ENCODE measurements around the gene MAGEE1.

DNA sequence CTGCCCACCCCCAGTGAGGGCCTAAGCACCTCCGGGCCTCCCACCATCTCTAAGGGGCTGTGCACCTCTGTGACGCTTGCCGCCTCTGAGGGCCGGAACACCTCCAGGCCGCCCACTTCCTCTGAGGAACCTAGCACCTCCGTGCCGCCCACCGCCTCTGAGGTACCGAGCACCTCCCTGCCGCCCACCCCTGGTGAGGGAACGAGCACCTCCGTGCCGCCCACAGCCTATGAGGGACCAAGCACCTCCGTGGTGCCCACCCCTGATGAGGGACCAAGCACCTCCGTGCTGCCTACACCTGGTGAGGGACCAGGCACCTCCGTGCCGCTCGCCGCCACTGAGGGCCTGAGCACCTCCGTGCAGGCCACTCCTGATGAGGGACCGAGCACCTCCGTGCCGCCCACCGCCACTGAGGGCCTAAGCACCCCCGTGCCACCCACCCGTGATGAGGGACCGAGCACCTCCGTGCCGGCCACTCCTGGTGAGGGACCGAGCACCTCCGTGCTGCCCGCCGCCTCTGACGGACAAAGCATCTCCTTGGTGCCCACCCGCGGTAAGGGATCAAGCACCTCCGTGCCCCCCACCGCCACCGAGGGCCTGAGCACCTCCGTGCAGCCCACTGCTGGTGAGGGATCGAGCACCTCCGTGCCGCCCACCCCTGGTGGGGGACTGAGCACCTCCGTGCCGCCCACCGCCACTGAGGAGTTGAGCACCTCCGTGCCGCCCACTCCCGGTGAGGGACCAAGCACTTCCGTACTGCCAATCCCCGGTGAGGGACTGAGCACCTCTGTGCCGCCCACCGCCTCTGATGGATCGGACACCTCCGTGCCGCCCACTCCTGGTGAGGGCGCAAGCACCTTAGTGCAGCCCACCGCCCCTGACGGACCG lies 977 bp downstream of the MAGEE1 start:
- no peak for TF ChIP-seq POLR2A (IDR thresholded peaks at IDR 0.05)
- TF ChIP-seq, protein P1, sequence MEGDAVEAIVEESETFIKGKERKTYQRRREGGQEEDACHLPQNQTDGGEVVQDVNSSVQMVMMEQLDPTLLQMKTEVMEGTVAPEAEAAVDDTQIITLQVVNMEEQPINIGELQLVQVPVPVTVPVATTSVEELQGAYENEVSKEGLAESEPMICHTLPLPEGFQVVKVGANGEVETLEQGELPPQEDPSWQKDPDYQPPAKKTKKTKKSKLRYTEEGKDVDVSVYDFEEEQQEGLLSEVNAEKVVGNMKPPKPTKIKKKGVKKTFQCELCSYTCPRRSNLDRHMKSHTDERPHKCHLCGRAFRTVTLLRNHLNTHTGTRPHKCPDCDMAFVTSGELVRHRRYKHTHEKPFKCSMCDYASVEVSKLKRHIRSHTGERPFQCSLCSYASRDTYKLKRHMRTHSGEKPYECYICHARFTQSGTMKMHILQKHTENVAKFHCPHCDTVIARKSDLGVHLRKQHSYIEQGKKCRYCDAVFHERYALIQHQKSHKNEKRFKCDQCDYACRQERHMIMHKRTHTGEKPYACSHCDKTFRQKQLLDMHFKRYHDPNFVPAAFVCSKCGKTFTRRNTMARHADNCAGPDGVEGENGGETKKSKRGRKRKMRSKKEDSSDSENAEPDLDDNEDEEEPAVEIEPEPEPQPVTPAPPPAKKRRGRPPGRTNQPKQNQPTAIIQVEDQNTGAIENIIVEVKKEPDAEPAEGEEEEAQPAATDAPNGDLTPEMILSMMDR (IDR thresholded peaks at IDR 0.05), result no peak
